ENCODE data around the gene CSRNP2. TPM values are rescaled to one million over a fixed set of nuclear protein-coding genes. Genes with fewer than 3 reads are reported as not detected.
A peak's percentile ranks its signal among the peaks of the same experiment; 100 is the strongest.

CSRNP2 gene
- total and polyA plus RNA-seq, 2 of the 13 experiments (the other 11 are each of a cell fraction or from before 2014, with no cell fraction given): 4.8 to 7.3 TPM

GRCh38 chr12:51025836-51026638 is 57.4 kb downstream of the CSRNP2 start, which contains the start of gene SLC11A2 (continued):
- peak; percentile 82 for TF ChIP-seq MYPOP (CRISPR knock-in tag; IDR thresholded peaks at IDR 0.05)
- no peak for TF ChIP-seq TEF (CRISPR knock-in tag; IDR thresholded peaks at IDR 0.05)
- TF ChIP-seq GABPB1 (CRISPR knock-in tag; IDR thresholded peaks at IDR 0.05): peak; percentile 83
- peak; percentile 18; the same call in 1 of the 2 replicates for TF ChIP-seq ZNF879 (CRISPR knock-in tag; IDR thresholded peaks at IDR 0.05)
- peak; percentile 99 for TF ChIP-seq ZNF234 (CRISPR knock-in tag; conservative IDR thresholded peaks at IDR 0.05)
- peak; percentile 72; the same call in 1 of the 2 replicates for TF ChIP-seq MEIS1 (CRISPR knock-in tag; IDR thresholded peaks at IDR 0.05; ENCODE audit: borderline replicate concordance)
- peak; percentile 80; the same call in 1 of the 2 replicates for TF ChIP-seq ZNF138 (CRISPR knock-in tag; IDR thresholded peaks at IDR 0.05; ENCODE audit: low read depth)
- TF ChIP-seq GRHL1 (CRISPR knock-in tag; conservative IDR thresholded peaks at IDR 0.05): no peak
- TF ChIP-seq ZNF260 (CRISPR knock-in tag; IDR thresholded peaks at IDR 0.05; ENCODE audit: borderline replicate concordance, low read depth): no peak
- TF ChIP-seq SETDB1 (CRISPR knock-in tag; IDR thresholded peaks at IDR 0.05; ENCODE audit: borderline replicate concordance): no peak
- peak; percentile 87 for TF ChIP-seq SALL1 (CRISPR knock-in tag; IDR thresholded peaks at IDR 0.05)
- TF ChIP-seq TBL1XR1 (IDR thresholded peaks at IDR 0.05; ENCODE audit: borderline replicate concordance, low read length, partially characterized antibody): peak; percentile 40
- TF ChIP-seq ZBTB7A (CRISPR knock-in tag; IDR thresholded peaks at IDR 0.05): peak; percentile 99
- TF ChIP-seq ZNF547 (CRISPR knock-in tag; IDR thresholded peaks at IDR 0.05): peak; percentile 85; the same call in 1 of the 2 replicates
- TF ChIP-seq DBP (CRISPR knock-in tag; IDR thresholded peaks at IDR 0.05; ENCODE audit: not compliant biosample characterization): no peak
- TF ChIP-seq ASH2L (IDR thresholded peaks at IDR 0.05; ENCODE audit: insufficient read length, low read depth, low read length): peak; percentile 91
- peak; percentile 89 for TF ChIP-seq ZNF160 (CRISPR knock-in tag; IDR thresholded peaks at IDR 0.05)
- 0 out of 2 replicates have a peak, but pooled peaks have one; percentile 60 for TF ChIP-seq SMAD3 (CRISPR knock-in tag; IDR thresholded peaks at IDR 0.05)
- TF ChIP-seq THAP7 (CRISPR knock-in tag; IDR thresholded peaks at IDR 0.05): no peak; the same call in 1 of the 2 replicates
- peak; percentile 95 for TF ChIP-seq TARDBP (CRISPR knock-in tag; IDR thresholded peaks at IDR 0.05)
- TF ChIP-seq ZNF777 (CRISPR knock-in tag; IDR thresholded peaks at IDR 0.05): peak; percentile 90
- TF ChIP-seq THYN1 (CRISPR knock-in tag; IDR thresholded peaks at IDR 0.05; ENCODE audit: borderline replicate concordance, low read depth): 0 out of 2 replicates have a peak, but pooled peaks have one; percentile 54
- TF ChIP-seq HNRNPH1 (optimal IDR thresholded peaks at IDR 0.05; ENCODE audit: low read depth, low read length): no peak
- TF ChIP-seq ZNF816 (CRISPR knock-in tag; IDR thresholded peaks at IDR 0.05; ENCODE audit: borderline replicate concordance): 0 out of 2 replicates have a peak, but pooled peaks have one; percentile 62

All from HepG2 (cell line).